SIG-M5 treated with dmso at 0.1 percent for 504 hours (cell line): ENCODE measurements around the gene DARS1.

Experiments
- DNase-seq: peaks from one replicate; lab custom pipeline; 2025; ENCODE audit not compliant: unreplicated experiment; lab: John Stamatoyannopoulos, UW

Gene DARS1

DNA sequence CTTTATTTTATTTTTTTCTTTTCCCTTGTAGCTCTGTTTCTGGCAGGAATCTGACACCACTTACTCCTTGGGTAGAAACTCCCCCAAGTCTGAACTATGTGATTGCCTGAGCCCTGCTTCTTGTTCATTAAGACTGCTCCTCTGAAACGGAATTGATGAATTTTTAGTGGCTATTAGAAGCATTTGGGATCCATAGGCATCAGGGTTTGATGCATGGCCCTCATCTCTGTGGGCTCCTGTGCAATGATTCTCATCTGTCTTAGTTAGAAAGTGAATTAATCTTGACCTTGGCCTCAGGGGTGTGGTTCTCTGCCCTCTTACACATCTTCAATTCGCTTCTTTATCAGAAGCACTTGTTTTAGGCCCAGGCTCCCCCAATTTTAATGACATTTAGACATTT lies 31.0 kb upstream of the DARS1 start:
- no peak for DNase-seq

DNA sequence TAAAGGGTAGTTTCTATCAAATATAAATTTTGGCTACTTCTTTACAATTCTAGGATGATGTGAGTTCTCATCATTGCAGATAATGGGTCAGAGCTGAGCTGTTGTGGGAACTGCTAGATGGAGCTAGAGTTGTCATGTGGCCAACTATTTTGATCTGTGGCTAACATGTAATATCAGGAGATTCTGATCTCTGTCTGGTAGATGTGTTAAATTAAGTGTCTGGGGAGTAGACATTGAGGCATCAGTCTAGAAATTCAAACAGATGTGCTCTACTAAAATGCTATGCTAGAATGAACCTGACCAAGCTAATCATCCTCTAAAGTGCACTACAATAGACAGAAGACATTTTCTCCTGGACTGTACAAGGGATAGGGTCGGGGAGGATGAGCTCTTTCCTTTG lies 30.3 kb upstream of the DARS1 start:
- DNase-seq: no peak

DNA sequence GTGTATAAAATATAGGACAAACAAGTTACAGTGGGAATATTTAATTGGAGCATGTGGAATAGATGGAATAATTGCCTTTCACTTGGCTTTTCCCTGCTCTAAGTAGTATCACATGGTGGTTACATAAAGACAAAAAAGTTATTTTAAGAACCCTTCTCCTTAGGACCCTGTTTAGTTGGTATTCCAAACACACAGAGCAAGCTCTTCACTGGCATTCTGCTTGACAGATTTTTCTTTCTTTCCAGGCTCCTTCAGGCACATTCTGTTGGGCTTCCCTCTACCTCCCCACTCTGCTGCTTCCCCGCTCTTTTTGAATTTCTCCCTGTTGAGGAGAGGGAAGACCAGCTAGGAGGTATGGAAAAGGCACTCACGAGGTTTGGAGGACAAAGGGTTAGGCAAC lies 29.0 kb upstream of the DARS1 start:
- no peak for DNase-seq

DNA sequence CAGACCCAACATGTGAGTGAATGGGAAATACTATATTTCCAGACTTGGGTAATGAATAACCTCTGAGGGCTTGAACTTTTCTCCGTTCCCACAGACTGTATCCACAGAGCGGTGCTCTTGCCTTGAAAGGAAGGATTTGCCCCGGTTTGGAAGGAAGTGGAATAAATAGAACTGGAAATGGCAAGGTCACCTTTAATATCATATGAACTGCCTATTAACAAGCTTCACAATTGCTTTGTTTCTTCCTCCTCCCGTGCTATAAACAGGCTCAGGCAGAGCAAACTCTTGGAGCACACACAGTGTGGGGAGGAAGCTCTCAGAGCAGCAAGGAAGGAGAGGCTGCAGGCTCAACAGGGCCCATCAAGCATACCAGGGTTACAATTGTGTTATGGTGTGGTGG lies 28.5 kb upstream of the DARS1 start:
- no peak for DNase-seq

DNA sequence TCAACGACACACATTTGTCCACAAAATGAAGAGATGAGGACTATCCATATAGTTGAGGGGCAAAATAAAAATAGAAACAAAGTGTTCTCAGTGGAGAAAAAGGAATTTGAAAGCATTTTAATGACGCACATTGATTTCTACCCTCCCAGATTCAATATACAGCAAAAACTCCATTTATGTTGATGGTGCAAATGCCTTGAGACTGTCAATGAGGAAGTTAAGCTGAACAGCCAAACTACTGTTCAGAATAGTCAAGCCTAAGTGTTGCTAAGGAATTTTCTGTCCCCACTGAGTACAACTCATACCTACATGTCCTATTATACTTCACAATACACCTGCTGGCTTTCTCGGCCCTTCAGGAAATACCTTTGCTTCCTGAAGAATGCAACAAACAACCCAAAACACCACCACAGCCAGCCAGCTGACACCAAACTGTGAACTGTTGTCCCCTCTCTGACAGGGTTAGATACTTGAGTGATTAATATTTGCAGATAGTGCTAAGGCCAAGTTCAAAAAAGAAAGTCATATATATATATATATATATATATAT lies 27.8 kb upstream of the DARS1 start:
- peak; percentile 12 for DNase-seq

DNA sequence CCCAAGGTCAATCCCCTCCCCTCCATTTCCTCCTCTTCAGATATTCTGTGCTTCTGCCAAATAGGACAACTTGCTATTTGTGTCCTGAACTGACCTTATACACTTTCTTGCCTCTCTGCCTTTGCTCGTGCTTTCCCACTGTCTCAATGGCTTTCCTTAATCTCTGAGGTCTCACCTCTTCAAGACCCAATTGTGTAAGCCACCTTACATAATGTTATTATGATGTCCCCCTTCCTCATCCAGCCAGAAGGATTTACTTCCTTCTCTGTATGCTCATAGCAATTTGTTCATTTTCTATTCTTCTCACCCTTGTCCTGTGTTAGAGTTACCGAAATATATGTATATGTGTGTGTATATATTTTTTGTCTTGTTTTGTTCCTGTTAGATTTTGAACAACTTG lies 26.9 kb upstream of the DARS1 start:
- peak; percentile 82 for DNase-seq

DNA sequence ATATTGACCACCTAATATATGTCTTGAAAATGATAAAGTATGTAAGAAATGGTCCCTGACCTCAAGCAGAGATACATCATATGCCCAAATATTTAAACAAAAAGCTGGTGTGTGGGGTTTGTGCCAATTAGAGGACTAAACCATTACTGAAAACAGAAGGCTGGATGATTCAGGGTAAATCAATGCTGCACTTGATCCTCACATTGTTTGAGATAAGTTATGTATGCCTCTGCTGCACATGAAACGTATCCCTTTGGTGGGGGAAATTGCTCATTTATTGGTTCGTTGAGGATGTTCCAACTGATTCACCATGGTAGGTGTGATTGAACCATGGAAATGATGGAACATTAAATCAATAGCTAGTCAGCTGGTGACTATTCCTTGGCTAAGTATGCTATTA lies 24.7 kb upstream of the DARS1 start:
- DNase-seq: no peak

DNA sequence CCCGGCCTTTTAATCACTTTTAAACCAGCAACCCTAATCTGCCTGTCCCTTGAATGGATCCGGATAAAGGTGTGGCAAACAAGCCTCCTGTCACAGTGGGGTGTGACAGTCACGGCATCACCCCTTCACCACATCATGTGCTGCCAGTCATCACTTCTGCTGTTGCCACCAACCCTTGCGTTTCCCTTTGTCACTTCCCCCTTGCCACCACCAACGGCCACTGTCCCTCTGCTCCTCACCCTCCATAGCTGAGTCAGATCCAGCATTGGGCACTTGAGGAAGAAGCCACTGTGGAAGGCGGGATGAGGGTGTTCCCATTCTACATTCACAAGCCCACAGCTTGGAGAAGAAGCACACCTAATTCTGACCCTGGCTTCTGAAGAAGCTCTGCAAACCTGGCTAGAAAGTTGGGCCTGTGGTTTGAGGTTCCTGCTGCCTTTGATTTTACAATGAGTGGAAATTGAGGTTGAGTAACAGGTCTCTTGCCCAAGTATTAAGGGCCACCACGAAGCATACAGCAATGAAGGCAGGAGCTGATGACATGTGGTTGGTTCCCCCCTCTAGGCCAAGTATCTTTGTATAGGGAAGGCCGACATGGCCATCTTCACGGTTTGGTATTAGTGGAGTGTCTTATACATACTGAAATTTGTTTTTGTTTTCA lies 22.9 kb upstream of the DARS1 start:
- DNase-seq: peak; percentile 99

DNA sequence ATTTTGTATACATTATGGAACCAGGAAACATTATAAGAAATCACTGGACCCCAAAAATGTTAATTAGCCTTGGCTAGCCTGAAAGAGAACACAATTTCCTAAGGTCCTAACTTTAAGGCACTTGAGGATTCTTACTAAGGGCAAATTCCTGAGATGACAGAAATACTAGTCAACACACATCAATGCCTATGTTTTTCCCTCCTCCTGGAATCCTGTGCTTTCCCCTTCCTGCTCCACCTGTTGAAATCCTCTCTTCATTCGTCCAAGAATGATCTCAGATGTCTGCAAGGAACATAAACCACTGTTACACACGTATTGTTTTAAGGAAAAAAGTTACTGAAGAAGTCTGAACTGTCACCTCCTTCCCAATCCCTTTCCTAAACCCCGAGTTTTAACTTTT lies 21.2 kb upstream of the DARS1 start:
- no peak for DNase-seq

DNA sequence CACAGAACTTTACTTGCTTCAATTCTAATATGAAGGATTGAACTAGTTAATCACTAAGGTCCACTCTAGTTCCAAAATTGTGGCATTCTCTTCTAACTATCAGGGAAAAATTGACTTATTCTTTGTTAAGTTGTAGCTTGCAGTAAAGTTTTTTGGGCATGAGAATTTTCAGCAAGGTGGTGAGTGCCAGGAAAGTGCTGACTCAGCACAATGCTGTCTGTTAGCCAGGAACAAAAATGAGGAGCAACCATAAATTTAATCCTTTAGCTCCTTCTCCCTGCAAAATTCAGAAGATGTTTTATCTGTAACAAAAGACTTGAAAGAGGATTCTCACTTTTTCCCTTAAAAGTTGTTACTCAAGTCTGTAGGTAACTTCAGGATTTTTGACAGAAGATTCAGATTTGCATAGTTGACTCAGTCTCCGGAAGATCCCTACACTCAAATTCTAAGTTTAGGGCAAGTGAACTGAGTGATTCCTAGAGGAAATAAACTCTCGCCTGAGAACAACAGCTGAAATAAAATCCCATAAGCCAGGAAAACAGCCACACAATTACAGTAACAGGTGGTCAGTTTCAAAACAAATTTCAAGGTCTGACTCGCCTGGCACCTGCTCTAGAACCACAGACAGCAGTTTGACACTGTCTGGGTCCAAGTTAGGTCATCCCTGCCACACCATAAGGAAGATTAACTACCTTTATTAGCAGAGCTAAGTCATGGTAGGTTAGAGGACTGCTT lies 20.2 kb upstream of the DARS1 start:
- DNase-seq: no peak

DNA sequence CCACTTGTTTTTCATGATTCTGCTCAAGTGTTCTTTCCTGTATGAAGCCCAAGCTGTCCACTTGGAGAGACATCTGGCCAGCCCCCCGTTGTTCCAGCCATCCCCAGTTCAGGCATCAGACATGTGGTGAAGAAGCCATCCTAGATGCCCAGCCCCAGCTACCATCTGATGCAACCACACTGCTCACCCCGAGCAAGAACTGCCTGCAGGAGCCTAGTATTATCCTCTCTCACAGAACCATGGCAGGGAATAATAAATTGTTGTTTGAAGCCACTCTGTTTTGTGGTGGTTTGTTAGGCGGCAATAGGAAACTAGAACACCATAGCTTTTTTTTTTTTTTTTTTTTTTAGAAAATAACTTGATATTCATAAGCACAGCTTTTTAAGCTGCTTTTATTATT lies 19.5 kb upstream of the DARS1 start:
- no peak for DNase-seq

DNA sequence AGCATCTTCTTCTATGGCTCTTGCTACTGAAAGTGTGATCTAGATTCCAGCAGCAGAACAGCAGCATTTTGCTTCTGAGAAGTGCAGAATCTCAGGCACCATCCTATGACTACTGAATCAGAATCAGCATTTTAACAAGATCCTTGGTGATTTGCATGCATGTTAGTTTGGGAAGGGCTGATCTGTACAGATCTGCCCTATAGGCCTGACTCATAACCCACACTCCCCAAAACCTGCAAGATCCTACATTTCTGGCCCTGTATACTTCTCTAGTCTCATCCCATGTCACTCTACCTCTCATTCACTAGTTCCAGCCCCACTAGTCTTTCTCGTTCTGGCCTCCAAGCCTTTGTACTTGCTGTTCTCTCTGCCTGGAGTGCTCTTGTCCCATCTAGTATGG lies 15.7 kb upstream of the DARS1 start:
- DNase-seq: no peak

DNA sequence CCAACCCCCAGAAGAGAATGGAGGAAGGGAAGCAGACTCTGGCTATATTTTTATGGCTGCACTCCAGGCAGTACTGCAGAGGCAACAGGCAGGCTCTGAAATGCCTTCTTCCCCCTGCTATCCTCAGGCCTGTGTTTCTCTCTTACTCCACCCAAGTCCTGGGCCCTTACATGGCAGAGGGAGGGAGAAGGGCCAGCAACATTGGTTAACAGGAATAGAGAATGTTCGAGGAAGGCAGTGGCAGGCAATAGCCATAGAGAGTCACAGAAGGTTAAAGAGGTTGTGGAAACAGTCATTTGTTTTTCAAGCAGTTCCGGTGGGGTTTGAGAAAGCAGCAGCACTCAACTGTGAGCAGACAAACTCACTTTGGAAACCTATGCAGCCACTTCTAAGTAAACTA lies 15.1 kb upstream of the DARS1 start:
- no peak for DNase-seq

DNA sequence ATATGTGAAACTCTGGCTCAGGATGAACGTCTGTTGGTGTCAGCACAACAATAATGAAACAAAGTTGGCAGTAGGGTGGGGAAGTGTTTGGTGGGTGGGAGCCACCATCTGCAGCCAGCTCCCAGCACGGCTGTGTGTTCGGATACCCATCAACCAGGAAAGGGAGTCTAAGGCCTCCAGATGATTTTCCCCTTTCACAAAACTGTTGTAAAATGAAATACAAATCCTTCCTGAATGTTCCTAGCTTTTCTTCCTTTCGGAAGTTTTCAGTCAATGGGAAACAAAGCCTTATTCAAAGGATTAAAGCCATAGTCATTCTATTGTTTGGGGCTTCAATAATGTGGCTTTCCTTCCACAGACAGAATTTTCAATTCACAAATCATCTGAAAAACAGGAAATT lies 14.5 kb upstream of the DARS1 start:
- DNase-seq: no peak

DNA sequence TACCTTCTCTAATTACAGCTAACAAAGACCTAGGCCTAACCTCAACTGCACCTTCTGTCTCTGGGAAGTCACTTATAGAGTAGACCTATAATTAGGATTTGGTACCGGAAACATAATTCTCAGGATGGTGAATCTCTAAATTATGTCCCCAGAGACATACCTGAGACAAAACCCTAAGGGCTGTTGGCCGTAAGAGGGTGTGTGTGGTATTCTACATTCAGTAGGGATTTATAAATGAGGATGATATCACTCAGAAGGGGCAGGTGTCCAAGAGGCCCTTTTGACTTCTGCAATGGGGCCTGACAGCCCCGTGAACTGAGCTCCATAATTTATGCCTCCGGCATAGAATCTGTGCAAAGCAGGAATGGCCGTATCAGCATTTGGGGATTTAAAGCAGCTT lies 13.5 kb upstream of the DARS1 start:
- DNase-seq: no peak

DNA sequence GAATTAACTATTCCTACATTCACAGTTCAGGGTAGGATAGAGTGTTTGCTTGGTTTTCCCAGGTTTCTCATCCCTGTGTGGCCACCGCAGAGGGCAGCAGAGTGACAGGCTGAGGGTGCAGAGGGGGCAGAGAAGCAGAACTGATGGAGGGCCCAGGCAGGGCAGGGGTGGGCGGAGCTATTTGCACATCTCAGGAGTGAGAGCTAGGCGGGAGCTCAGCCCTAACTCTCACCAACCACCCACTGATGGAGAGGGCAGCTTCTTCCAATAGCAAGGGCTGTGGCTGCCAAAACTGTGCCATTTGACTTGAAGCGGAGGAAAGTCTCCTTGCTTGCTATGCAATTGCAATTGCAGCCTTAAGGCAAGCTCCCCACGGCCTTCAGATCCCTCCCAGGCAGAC lies 12.0 kb upstream of the DARS1 start:
- peak; percentile 47 for DNase-seq

DNA sequence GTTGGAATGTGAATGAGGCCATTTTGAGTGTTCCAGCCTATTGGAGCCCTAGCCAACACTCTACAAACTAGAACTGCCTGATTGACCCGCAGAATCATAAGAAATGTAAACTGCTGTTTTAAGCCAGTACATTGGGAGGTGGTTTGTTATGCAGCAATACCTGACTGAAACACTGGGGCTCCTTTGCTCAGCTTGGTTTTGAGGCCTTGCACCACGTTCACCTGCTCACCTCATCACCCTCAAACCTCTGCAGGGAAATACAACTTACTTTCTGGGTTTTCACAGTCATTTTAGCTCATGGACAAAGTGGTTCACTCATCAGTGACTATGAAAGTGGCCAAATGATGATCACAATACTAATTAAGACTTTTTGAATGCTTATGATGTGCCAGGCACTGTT lies 10.9 kb upstream of the DARS1 start:
- DNase-seq: no peak

DNA sequence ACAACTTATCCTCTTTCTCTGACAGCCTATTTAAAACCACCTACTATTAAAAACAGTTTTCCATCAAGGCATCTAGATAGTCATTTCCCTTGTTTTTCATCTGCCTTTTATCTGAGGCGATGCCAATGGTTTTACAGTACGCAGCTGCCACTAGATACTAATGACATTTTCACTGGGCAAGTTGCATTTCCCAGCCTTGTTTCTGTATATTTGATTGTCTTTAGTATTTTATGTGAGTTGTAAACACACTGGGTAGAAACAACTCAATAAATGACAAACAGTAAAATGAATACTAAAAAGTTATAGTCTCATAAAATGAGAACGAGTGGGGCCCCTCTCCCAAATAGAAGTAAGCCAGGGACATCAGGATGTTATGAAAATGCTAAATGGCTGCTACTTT lies 8.9 kb upstream of the DARS1 start:
- no peak for DNase-seq

DNA sequence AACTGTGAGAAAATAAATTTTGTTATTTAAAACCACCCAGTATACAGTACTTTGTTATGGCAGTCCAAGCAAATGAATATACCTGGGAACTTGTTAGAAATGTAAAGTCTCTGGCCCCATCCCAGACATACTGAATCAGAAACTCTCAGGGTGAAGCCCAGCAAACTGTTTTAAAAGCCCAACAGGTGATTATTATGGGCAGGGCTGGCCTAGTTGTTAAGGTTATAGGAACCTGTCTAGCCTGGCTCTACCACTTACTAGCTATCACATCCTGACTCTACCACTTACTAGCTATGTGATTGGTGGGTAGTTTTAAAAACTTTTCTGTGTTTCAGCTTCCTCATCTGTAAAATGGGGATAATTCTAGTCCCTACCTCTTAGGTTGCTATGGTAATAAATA lies 8.0 kb upstream of the DARS1 start:
- no peak for DNase-seq

DNA sequence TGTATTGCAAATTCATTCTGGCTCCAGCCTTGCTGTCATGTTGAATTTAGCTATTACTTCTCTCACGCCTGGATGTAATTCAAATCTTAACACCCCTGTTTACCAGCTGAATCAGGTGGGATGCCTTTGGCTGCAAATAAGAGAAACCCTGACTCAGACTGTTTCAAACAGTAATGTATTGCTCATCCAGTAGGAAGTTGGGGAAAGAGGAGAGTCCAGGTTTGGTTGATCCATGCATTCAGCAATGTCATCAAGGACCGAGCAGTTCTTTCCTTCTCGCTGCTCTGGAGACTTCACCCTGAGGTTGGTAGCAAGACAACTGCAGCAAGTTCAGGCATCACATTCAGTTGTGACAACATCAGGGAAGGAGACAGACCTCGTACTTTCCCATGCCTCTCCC lies 6.4 kb upstream of the DARS1 start:
- no peak for DNase-seq

DNA sequence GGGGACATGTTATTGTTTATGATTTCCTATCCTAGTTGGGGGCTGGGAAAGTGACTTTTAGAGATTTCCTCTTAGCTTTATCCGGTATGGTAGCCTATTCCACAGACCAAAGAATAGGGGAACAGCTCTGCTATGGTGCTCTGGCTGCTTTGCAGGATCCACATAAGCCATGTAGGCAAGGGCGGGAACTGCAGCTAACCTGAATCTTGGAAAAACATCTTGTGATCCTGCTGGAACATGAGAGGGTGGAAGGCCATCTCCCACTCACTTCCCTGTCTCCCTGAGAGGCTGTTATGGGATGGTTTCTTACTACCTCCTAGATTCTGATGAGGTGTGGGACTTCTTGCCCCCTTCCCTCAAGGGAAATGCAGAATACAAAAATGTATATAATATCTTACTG lies 2.0 kb upstream of the DARS1 start:
- no peak for DNase-seq

DNA sequence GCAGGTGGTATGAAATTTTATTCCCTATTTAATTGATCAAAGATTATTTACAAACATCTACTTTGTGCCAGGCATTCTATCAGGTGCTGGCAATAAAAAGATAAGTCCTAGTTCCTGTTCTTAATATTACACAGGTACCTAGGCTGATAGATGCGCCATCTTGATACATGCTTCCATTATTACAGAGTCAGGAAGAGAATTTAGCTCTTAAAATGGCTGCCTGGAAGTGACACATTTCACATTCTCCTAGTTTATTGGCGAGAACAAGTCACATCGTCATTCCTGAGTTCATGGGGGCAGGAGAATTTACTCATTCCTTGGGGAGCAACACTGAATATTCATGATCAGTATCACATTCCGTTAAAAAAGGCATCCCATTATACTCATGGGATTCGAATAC lies 1.1 kb upstream of the DARS1 start:
- no peak for DNase-seq
